ENCODE data around the gene IFT122.
"Not testable (repeated sequence)": the region's sequence is repeated elsewhere in the genome, so short reads cannot be mapped to it uniquely, and the experiment has no call there.

Gene IFT122

DNA sequence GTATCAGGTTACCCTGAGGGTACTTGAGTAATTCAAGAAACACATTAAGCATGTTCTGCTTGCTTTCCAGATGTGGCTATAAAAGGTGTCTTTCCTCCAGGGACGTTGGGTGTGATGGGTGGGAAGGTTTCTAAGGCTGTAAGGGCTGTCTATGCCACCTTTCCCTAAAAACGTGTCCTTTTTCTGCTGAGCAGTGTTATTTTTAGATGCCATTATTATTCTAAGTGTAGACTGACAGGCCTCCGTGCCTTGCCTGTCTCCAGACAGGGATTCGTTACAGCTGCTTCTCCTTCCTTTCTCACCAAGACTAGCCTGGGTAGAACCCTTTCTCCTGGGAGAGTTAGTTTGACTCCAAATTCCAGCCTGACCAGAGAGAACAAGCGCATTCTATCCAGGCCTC, 61.6 kb downstream of the IFT122 start:
- DNase-seq, result no peak

DNA sequence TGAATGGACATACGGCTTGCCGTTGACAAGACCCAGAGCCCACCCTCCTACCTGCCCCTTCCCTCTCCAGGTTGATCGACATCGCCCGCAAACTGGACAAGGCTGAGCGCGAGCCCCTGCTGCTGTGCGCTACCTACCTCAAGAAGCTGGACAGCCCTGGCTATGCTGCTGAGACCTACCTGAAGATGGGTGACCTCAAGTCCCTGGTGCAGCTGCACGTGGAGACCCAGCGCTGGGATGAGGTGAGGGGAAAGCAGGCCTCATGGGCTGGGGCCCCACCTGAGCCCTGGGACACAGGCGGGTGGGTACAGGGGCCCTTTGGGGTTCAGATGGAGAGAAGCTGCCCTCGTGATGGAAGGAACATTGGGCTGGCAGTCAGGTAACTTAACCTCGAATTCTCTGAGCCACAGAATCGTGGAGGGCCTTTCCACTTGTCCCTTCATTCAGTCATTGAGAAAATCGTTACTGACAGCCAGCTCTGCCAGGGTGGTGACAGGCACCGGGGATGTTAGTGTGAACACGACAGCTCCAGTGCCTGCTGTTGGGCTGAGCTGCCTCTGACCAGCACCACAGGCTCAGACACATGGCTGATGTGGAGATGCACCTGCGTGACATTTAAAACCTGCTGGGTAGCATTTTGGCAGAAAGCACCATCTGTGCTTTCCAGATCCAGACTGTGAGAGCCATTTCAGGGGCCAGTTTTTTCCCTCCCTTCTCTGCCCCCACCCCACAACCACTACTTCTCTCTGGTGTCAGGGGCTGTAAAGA, 62.8 kb downstream of the IFT122 start:
- no peak for DNase-seq

DNA sequence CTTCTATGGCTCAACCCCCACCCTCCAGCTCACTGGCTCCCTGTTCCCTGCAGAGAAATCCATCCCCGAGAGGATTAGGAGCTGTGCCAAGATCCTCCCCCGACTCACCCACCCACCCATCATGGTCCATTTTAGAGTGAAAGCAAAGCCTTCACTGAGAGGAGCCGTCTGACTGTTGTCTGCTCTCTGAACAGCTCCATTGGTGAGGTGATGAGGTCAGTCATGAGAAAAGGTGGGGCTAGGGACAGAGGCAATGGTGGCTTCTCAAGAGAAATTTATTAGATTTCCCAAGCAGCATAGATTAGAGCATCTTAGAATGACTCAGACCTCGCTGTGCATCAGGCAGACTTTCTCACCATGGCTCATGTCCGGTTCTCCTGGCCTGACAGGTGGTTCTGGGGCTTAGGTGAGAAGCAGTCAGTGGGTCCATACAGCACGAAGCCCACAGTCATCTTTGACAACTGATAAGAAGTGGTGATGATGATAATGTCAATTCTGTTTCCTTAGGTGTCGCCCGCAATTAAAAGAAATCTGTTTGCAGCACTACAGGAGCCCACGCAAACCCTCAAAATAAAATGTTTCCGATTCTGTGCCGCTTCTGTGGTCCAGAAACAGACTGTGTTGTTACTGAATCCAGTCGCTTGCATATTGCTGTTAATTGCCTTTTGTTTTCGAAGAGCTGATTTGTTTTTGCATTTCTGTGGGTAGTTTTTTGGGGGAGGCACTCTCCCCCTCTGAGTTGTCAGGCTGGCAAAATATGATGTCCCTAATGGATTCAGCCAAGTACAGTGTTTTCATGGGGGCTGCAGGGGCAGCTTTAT, 63.7 kb downstream of the IFT122 start:
- no peak for DNase-seq

DNA sequence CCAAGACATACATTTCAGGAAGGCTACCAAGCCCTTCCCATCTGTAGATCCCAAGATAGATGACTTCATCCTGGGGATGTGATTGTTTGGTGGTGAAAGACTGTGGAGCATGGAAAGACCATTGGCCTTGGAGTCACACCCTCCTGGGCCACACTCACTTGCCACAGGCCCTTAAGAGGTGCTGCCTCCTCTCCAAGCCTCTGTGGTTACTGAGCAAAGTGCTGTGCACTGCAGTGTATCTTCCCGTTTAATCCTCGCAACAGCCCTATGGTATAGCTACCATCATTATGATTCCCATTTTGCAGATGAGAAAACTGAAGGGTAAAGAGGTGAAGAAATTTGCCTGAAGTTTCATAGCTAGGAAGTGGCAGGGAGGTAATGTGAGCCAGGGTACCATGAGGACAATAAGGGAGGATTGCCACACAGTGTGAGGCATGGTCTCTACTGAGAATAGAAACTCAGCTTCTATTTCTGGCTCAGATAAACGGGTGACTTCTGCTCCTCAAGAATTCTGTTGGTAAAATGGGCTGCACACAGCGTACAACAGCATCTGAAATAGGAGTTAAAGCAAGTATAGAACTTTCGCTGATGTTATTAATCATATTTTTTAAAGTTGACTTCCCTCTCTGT, 64.6 kb downstream of the IFT122 start:
- DNase-seq, result no peak

DNA sequence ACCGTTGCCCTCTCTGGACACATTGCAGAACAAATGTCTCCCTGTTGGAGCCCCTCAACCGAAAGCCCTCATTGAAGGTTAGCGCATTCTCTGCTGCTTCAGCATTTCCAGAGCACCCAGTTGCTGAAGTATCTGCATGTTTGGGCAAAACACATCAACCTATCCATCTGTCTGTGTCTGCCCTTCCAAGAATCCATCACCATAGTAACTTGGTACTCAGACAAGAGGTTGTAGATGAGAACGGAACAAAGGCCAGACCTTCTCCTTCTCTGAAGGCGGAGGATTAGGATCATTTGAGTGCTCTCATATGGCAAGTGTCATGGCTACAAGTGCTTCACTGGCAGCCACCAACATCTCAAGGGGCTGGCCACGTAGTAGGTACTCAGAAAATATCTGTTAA, 65.3 kb downstream of the IFT122 start:
- no peak for DNase-seq

DNA sequence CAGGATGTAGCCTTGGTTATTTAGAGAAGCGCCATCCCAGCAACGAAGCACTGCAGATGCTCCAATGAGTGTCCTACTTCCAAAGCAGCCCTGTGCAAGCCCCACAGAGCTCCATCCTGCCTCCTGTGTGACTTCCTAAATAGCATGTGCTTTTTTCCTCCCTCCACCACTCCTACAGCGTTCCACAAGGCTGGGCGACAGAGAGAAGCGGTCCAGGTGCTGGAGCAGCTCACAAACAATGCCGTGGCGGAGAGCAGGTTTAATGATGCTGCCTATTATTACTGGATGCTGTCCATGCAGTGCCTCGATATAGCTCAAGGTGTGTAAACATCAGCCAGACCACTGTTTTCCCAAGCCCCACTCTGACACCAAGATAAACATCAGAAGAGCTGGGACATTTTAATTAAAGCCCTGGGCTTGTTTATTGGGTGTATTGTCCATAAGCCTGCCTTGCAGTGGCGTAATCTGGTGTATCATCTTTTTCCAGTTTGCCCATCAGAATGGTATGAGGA, 66.3 kb downstream of the IFT122 start:
- no peak for DNase-seq

DNA sequence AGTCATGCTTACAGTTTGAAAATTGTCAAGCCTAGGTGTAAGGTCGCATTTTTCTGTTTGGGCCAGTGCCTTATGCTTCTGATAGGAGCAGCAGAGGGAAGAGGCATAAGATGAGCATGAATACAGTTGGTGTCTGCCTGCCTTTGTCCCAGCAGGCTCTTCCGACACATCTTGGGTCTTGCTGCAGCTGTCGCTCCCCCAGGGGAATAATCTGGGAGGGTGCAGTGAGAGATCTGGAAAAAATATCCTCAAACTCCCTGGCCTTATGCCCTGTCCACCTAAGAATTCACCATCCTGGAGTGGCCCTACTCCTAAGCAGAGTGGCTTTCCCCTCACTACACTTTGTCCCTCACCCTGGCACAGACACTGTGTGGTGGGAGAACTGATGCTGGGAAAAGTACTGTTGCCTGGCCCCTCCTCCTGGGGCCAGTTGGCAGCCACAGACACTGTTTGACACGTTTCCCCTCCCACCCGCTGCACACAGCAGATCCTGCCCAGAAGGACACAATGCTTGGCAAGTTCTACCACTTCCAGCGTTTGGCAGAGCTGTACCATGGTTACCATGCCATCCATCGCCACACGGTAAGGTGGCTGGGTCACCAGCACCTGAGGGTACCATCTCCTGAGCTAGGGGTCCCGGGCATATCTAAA, 67.3 kb downstream of the IFT122 start:
- no peak for DNase-seq

DNA sequence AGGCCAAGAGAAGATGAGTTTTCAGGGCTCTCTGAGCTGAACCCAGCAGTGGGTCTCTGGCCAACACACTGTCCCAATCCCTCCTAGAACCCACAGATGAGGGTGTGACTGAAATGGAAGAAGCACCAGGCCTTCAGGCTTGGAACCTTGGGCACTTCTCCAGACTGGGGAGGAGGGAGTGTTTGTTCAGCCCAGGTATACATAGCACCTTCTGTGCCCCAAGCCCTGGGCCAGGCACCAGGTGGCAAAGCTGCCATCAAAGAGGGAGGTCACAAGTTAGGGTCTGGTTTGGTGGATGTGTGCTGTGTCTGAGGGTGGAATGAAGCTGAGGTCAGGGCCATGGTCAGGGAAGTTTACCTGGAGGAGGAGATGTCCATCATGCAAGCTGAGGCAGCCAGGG, 72.6 kb downstream of the IFT122 start:
- DNase-seq, result no peak

DNA sequence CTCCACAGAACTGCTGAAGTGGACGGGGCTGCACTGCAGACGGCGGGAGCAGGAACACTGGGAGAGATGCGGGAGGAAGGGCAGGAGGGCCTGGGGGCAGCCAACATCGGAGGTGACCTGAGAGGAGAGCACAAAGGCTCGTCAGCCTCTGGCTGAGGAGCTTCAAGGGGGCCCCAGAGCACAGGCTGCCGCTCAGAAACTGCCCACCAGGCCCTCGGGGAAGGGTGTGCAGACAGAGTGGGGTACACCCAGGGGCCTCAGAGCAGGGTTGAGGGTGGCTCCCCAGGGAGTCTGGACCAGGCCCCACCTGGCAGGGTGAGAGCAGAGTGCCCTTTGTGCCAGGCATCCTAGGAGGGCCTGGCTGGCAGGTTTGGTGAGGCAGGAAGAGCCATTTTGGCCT, 73.7 kb downstream of the IFT122 start:
- DNase-seq, result no peak

DNA sequence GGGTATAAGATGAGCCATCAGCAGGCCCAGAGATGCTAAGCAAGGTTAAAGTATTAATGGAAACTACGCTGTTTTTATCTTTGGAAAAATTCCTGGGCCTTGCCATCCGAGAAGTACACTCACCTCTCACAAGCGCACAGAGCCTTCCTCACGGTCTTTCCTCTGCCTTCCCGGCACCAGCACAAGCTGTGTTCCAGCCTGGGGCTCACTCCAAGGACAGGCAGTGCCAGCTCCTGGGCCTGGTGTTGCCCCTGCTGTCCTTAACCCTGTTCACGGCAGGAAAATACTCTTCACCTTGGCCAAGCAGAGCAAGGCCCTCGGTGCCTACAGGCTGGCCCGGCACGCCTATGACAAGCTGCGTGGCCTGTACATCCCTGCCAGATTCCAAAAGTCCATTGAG, 74.1 kb downstream of the IFT122 start:
- DNase-seq, result no peak

DNA sequence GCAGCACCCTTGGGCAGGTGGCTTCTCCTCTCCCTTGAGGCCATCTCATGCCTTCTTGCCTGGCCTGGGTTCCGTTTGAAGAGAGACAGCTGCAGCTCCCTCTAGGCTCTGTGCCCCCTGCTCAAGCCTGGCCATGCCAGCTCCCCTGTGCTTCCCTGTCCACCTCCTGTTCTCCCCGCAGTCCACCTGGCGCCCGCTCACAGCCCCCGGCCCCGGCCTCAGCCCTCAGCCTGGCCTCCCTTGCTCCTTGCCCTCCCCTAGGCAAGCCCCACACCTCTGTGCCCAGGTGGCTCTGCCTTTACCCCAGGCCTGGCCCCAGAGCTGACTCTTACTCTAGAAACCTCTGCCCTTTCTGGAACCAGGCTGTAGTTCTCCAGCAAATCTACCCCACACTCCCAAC, 74.5 kb downstream of the IFT122 start:
- no peak for DNase-seq

DNA sequence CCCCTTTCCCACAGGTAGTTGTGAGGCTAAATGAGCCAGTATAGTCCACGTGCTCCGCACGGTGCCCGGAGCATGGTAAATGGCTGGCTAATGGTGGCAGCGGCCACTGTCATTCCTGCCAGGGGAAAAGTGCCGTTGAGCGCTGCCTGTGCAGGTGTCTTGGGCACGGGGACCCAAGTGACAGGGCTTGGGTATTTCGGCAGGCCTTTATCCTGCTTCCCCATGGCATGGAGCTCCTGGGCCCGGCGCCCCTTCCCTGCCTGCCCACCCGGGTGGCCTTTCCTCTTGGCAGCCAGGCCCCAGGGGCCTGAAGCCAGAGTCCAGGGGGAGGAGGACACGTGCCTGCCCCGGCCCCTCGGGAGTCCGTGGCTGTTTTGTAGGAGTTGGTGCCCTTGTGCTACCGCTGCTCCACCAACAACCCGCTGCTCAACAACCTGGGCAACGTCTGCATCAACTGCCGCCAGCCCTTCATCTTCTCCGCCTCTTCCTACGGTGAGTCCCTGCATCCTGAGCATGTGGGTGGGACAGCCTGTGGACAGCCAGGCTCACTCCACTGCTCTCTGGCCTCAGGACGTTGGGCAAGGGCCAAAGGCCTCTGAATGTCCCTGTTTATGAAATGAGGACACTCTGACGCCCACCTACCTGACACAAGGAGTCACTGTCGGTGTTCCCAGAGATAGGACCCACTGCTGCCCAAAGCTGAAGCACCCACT, 75.2 kb downstream of the IFT122 start:
- DNase-seq, result not testable (repeated sequence)

DNA sequence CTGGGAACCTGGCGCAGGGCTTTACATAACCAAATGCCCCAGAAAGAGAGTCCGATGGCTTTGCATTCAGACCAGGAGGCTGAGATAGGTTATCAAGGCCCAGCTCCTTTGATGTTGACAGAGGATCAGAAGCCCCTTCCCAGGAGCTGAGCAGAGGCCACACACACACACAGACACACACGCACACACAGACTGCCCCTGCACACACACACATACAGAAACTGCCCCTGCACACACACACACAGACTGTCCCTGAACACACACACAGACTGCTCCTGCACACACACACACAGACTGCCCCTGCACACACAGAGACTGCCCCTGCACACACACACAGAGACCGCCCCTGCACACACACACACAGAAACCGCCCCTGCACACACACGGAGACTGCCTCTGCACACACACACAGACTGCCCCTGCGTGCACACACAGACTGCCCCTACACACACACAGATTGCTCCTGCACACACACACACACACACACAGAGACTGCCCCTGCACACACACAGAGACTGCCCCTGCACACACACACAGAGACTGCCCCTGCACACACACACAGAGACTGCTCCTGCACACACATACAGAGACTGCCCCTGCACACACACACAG, 75.9 kb downstream of the IFT122 start:
- not testable (repeated sequence) for DNase-seq

DNA sequence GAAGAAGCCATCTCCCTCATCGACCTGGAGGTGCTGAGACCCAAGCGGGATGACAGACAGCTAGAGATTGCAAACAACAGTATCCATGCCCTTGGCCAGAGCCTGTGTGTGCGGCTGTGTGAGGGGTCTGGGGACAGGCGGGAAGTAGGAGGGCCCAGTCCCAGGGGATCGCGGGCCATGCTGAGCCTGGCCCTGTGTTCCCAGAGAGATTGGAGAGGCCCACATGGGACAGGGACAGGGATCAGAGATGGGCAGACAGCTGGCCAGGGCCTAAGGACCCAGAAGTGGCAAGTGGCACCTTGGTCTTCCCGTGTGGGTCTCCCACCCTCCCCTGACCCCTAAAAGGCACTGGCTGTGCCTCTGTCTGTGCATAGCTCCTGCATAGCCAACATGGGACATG, 77.5 kb downstream of the IFT122 start:
- no peak for DNase-seq

DNA sequence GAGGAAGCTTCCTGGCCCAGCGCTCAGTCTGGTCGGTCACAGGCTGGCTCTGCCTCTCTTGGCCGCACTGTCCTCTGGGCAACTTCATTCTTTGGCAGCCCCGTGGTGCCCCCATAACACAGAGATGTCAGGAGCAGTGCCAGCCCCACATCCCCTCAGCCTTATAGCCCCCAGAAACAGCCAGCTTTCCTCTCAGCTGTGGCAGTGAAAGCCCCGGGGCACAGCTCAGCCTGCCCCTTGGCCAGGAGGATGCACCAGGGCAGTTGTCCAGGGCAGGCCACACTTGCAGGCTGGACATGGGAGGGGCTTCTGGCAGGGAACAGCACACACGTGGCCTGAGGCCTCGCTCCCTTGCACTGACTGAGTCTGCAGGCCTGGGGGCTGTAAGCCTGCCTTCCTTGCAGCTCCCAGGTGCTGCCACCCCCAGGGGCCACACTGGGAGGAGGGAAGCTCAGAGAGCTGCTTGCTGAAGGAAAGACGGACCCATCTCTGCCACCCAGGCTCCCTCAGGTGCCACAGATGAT, 78.1 kb downstream of the IFT122 start:
- no peak for DNase-seq

DNA sequence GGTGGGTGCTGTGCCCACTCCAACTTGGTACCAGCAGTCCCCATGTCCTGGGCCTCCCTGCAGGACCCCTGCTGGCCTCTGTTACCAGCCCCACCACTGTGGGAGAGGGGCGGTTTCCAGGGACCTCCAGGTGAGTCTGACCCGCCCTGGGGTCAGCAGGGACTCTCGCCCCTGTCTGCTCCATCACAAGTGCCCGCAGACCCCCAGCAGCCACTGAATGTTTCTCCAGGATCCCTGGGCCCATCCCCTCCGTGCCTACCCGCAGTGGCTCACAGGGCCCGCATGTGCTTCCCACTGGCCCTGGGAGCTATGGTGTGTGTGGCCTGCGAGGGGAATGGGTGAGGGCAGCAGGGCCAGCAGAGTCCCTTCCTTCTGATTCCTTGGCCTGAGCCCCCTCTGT, 78.6 kb downstream of the IFT122 start:
- no peak for DNase-seq

DNA sequence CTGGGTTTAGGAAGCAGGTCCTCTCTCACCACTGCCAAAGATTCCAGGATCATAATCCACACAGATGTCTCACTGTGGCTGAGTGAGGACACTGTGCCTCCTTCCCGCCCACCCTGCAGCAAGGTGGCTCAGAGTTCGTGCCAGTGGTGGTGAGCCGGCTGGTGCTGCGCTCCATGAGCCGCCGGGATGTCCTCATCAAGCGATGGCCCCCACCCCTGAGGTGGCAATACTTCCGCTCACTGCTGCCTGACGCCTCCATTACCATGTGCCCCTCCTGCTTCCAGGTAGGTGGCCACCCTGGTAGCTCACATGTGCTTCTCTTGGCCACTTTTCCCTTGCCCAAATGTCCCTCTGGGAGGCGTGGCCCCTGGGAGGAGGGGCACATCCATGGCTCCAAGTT, 79.4 kb downstream of the IFT122 start:
- DNase-seq, result no peak

DNA sequence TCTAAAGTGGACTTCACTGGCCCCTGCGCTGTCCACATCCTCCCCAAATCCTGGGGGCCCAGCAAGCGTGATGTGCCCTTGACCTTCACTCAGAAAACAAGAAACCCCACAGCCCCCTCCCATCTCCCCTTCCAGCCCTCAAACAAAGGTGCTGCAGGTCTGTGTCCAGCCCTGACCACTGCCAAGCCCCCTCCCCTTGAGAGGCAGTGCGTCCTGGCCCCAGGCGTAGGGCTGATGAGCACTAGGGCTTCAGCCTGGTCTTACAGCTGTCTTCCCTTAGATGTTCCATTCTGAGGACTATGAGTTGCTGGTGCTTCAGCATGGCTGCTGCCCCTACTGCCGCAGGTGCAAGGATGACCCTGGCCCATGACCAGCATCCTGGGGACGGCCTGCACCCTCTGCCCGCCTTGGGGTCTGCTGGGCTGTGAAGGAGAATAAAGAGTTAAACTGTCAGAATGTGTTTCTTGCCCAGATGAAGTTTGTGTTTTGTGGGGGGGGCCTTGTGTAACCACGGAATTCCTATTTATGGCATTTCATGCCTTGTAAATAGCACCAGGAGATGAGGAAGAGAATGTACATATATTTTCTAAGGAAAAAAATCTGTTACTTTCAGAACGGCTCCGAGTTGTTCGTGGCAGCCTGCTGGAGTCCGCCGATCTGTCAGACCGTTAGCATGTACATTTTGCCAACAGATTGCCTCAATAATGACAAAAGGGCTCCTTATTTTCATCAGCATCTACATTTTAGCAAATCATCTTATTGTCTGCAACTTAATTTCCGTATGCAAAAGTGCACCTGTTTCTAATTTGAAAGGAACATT, 80.1 kb downstream of the IFT122 start:
- DNase-seq, result no peak

DNA sequence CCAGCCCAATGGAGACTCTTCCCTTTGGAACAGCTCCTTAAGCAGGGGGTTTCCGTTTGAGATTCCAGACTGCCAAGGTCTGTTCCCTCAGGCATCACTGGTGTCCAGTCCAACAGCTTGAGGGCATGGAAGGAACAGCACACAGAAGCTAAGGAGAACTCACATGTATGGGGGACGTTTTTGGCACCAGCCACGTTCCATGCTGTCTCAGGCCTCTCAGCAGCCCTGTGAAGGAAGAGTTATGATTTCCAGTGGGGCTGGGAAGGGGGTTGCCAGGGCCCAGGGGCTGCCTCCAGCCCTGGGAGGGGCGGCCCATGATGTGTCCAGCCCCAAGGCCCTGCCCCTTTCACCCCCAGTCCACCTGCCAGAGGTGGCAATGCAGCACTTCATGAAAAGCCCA, 80.9 kb downstream of the IFT122 start:
- DNase-seq, result no peak

DNA sequence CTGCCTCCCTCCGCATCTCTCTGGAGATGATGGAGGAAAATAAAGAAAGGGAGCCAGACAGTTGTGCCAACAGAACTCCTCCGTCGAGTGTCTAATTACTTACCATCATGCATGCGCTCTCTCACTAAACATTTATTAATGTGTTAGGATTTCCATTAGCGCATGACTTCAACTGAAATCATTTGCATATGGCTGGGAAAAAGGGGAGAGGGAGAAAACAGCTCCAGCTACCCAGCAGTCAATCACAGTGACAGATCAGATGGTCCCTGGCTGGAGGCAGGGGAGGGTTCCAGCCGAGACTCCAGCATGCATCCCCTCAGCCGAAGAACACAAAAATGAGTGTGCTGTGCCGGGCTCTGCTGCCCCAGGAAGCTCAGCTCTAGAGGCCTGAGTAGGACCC, 81.6 kb downstream of the IFT122 start:
- DNase-seq, result no peak

DNA sequence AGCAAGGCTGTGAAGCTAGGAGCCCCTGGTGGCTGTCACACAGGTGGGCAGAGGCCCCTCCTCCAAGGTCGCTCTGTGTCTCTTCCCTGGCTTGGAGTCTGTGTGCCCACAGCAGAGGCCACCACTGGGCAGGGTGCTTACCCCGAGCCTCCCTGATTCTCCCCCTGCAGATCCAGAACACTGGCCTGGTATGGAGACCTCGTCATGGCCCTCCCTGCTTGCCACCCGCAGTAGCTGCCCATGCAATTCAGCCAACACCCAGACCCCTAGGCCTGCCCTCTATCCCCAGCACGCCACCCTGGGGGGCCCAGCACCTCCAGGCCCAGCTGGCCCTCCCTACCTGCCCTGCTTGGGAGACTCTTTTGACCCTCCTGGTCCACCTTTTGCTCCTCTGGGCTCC, 82.9 kb downstream of the IFT122 start:
- DNase-seq, result no peak
